ENCODE data around the gene ZMYND10.

The ZMYND10 gene

GRCh38 chr3:50342813-50343633, 2.5 kb downstream of the ZMYND10 start:
- DNase-seq = no peak

GRCh38 chr3:50341996-50342650, 3.4 kb downstream of the ZMYND10 start:
- no peak for DNase-seq

DNA sequence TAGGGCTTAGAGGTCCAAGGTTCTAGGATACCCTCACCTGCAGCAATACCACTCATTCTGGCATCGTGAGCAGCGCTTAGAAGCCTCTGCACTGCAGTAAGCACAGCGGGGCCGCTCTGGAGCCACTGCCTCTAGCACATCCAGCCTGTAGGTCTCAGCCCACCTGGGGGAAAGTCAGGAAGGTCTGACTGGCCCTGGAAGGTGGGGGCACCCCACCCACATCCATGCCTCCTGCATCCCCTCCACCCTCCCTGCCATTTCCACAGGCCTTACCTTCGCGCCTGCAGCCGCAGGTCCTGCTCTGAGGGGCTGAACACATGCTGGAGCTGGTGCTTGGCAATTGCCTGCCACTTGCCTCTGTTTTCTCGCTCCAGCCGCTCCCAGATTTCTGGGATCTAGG, 4.0 kb downstream of the ZMYND10 start:
- DNase-seq = no peak

DNA sequence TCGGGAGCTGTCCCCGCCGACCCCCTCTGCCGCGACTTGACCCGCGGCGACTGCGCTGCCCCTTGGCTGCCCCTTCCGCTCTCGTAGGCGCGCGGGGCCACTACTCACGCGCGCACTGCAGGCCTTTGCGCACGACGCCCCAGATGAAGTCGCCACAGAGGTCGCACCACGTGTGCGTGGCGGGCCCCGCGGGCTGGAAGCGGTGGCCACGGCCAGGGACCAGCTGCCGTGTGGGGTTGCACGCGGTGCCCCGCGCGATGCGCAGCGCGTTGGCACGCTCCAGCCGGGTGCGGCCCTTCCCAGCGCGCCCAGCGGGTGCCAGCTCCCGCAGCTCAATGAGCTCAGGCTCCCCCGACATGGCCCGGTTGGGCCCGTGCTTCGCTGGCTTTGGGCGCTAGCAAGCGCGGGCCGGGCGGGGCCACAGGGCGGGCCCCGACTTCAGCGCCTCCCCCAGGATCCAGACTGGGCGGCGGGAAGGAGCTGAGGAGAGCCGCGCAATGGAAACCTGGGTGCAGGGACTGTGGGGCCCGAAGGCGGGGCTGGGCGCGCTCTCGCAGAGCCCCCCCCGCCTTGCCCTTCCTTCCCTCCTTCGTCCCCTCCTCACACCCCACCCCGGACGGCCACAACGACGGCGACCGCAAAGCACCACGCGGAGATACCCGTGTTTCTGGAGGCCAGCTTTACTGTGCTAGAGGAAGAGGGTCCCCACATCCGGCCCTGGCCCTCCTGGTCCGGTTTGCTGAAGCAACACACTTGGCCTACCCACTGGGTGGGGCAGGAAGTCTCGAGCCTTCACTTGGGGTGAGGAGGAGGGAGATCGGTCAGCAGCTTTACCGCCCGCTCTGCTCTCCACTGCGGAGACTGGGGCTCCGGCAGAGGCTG, 4.8 kb downstream of the ZMYND10 start, which contains the start of gene RASSF1:
Gene RASSF1, minus strand, starts transcription at position 389 of the 882 bp plus-strand sequence. Its CDS starts 31 bp downstream, at position 358.
- no peak for DNase-seq

DNA sequence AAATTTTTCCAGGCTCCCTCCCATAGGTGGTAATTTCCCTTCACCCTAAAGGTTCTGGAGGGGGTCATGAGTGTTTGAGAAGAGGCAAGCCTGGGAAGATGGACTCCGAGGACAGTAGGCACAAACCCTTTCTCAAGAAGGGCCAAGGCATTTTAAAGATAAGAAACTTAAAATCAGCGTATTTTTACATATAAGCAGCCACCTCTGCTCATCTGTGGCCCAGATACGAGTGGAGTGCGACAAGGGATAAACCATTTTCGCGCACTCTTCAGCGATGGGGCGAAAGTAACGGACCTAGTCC, 5.4 kb downstream of the ZMYND10 start:
- DNase-seq = no peak

DNA sequence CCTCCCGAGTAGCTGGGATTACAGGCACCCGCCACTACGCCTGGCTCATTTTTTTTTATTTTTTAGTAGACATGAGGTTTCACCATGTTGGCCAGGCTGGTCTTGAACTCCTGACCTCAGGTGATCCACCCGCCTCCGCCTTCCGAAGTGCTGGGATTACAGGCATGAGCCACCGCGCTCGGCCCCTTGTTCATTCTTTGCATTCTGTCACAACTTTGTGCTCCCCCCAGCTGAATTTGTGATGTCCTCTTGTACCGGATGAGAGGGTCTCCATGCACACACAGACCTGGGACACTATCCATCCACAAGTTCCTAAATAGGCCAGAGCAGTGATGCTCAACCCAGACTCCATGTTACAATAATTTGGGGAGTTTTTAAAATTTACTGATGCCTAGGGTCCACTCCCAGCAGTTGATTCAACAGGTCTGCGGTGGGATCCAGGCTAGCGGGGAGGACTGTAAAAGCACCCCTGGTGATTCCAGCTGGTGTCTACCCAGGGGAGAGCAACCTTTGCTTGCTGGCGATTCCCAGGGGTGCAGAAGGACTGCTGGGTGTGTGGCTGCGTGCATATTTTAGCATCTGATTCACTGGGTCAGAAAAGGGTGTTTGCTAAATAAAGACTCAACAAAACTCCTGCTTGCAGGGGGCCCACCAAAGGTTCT, 5.9 kb downstream of the ZMYND10 start:
- DNase-seq = no peak

DNA sequence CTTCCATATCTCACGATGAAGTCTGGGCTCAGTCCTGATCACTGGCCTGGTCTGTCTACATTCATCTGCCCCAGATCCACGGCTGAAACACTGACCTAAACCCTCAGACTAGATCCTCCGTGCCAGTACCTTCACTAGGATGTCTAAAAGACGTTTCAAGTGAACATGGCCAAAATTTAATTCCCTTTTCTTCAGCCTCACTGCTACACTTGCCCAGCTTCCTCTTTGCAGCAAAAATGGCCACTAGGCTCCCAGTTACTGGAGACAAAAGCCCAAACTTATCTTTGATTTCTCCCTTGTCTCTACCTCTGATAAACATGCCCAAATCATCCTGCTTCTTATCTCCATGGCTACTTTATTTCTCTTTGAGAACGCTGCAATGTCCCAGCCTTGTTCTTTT, 6.6 kb downstream of the ZMYND10 start:
- no peak for DNase-seq

- DNase-seq = peak; percentile 91
These were observed 8.2 kb downstream of the ZMYND10 start for GRCh38 chr3:50337175-50337861.

DNA sequence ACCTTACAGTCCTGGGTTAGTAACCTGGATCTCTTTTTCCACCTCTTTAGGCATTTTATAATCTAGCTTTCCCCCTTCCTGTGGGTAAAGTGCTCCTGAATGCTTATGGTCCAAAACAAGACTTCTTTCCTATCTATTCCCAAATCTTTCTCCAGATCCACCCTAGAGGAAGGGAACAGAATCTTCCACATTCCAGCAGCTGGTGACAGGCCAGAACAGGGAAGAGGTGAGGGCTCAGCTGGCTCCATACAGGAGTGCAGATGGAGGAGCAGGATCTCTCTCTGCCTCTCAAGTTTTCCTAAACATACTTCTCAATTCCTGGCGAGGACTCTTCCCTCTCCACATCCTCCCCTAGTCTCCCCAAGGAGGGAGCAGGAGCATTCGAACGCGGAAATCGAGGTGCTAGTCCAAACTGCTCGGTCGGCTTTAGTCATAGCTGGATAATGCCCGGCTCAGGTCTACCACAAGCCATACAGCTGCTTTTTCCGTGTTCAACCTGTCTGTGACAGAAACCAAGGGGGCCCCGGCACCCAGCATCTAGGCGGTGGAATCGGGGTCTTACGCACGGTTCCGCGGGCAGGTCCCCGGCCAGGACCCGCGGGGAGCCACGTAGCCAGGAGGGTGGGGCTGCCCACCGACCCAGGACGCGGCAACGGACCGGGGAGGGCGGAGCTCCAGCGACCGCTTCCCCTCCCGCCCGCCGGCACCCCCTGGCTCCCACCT, 8.9 kb downstream of the ZMYND10 start:
- no peak for DNase-seq

DNA sequence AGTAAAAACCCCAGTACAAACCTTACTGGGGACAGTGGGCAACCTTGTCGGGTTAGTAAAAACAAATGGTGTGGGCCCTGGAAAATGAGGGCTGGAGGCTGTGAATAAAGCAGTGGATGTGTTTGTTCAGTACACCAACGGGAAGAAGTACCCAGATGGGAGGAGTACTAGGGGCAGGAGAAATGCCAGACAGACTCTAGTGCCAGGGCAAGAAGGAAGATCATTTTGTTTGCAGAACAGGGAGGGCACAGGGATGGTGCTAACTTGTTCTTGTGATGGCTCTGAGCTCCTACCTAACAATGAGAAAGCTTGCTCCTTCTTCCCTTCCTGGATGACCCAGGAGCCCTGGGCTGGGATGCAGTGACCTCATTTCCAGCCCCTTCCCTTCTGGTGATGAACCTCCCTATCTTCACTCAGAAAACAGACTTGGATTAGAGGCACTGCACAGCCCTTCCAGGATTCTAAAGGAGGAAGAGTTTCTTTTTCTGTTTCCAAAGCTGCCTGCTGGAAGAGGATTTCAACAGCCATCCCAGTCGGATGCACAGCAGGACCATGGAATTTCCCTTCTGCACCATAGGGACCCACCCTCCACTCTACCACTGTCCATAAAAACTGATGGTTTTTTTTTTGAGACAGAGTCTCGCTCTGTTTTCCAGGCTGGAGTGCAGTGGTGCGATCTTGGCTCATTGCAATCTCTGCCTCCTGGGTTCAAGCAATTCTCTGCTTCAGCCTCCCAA, 11.0 kb downstream of the ZMYND10 start:
- DNase-seq = no peak

DNA sequence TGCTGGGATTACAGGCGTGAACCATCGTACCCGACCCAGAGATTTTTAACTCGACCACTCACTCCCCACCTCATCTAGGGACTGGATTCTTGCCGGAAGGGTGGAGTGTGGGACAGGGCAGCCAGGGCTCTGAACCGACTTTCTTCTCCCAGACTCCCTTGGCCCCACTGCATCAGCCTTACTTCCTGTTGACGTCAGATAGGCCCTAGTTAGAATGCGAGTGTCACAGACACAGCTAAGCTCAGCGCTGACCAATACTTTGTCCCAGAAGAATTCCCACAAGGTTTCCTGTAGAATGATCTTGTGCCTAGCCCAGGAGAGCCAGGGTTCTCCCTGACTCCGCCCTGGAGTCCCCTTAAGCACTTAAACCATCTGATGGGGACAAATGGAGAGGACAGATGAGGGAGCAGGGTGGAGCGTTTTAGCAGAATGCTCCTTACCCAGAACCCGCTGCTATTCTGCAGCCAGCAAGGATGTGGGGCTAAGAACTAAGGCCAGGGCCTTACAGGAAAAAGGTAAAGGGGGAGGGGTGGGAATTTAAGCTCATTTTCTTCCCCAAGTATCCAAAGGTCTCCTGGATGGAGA, 11.7 kb downstream of the ZMYND10 start:
- no peak for DNase-seq

- DNase-seq = no peak
These were observed 14.1 kb downstream of the ZMYND10 start for GRCh38 chr3:50331364-50331907.

GRCh38 chr3:50330330-50330729, 15.2 kb downstream of the ZMYND10 start:
- no peak for DNase-seq

DNA sequence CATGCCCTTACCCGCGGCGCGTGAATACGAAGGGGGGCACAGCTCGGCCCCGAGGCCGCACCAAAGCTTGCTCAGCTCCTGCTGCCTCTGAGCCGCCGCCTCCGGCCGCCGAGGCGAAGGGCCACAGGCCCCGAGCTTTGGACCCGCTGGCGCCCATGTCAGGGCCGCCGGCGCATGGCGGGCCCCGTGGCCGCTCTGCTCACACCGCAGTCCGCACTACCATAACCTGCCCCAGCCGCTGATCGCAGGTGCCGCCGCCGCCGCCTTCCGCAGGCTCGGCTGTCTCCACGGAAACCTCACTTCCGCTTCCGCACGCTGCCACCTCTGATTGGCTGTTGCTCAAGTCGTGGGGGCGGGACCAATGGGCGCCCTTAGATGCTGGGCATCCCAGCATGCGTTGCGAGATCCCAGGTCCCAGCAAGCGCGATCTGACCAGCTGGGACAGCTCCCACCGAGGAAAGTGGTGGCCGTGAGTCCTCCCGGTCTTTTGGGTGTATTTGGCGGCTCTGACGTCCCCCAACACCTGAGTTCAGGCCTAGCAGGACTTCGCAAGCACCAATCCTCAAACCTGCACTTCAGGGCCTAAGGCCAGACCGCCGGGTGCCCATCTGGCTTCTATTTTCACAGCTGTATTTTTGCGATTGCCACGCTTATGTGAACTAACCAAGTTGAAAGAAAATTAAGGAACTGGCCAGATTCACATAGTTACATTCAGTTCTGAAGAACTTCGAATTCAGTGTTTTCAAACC, 17.4 kb downstream of the ZMYND10 start, which contains the start of gene TUSC2:
Gene TUSC2, minus strand, starts transcription at position 281 of the 749 bp plus-strand sequence. Its CDS starts 124 bp downstream, at position 157.
- no peak for DNase-seq

GRCh38 chr3:50327129-50327528, 18.4 kb downstream of the ZMYND10 start:
- DNase-seq = no peak

DNA sequence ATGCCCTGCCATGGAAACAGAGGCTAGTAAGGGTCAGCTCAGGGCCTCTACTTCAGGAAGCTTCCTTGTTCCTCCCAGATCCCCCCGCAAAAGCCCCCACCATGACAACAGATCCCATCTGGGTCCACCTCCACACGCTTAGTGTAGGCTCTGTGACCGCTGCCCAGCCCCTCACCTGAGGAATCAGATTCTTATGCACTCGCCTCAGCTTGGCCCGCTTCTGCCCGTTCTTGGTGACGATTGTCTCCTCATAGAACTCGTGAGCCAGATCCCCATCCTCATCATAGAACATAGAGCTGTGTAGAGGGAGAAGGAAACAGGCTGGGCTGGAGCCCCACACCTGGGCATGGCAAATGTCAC, 19.4 kb downstream of the ZMYND10 start:
- DNase-seq = no peak

- DNase-seq = no peak
These were observed 19.9 kb downstream of the ZMYND10 start for GRCh38 chr3:50325497-50326181.

GRCh38 chr3:50325113-50325480, 20.4 kb downstream of the ZMYND10 start:
- DNase-seq = no peak
